Measurements from ENCODE around the gene HIVEP2.

- TF ChIP-seq, protein P1, sequence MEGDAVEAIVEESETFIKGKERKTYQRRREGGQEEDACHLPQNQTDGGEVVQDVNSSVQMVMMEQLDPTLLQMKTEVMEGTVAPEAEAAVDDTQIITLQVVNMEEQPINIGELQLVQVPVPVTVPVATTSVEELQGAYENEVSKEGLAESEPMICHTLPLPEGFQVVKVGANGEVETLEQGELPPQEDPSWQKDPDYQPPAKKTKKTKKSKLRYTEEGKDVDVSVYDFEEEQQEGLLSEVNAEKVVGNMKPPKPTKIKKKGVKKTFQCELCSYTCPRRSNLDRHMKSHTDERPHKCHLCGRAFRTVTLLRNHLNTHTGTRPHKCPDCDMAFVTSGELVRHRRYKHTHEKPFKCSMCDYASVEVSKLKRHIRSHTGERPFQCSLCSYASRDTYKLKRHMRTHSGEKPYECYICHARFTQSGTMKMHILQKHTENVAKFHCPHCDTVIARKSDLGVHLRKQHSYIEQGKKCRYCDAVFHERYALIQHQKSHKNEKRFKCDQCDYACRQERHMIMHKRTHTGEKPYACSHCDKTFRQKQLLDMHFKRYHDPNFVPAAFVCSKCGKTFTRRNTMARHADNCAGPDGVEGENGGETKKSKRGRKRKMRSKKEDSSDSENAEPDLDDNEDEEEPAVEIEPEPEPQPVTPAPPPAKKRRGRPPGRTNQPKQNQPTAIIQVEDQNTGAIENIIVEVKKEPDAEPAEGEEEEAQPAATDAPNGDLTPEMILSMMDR (conservative IDR thresholded peaks at IDR 0.05; ENCODE audit: low read depth, low read length) = no peak
- TF ChIP-seq MXI1 (IDR thresholded peaks at IDR 0.05; ENCODE audit: borderline replicate concordance, low read depth, low read length) = no peak
- TF ChIP-seq POLR2A (IDR thresholded peaks at IDR 0.05; ENCODE audit: low read depth, low read length) = no peak
- TF ChIP-seq RCOR1 (IDR thresholded peaks at IDR 0.05; ENCODE audit: insufficient replicate concordance, low read length) = no peak
- TF ChIP-seq MAZ (IDR thresholded peaks at IDR 0.05; ENCODE audit: borderline replicate concordance, low read depth, low read length) = no peak
- no peak for TF ChIP-seq RAD21 (IDR thresholded peaks at IDR 0.05; ENCODE audit: low read length)
Measured at GRCh38 chr6:142891454-142891853, 53.5 kb downstream of the HIVEP2 start.
